ENCODE data around the gene TMPRSS13. TPM values are rescaled to one million over a fixed set of nuclear protein-coding genes. Genes with fewer than 3 reads are reported as not detected.
A peak's percentile ranks its signal among the peaks of the same experiment; 100 is the strongest.

The TMPRSS13 gene
- total RNA-seq, 6 experiments from 2014 or later, result 0.09 to 0.61 (median 0.12) TPM; not detected in 3

DNA sequence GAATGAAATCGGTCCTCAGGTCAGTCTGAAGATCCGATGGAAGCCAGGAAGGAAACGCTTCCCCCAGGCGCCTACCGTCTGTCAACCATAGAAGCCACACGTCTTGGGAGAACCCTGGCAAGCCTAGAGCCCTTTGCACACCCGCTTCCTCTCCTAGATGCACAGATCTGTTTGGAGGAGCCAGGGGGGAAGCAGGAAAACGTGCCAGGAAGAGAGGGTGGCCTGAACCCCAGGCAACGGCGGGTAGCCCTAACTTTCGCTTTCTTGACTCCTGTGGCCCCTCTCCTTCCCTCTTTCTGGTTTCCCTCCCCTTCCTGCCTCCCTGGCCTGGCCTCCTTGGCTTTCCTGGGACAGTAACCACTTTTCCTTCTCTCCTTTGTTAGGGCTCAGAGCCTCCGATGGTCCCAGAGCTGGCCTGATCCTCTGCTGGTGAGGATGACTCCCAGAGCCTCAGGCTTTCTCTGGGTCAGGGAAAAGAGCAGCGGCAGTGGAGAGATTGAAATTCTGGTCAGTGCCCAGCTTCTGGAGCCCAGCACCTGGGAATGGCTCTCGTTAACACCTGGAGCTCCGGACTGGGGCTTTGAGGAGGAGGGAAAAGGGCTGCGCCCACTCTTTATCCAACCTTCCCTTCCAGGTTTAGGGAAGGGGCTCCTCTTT is 54.8 kb downstream of the TMPRSS13 start:
- H3K27me3 ChIP-seq, result peaks cover 0 to 4% of the 10 kb centered on the region in 2 donors
- no peak for DNase-seq
- H3K27ac ChIP-seq, result no peak overlapping the region

DNA sequence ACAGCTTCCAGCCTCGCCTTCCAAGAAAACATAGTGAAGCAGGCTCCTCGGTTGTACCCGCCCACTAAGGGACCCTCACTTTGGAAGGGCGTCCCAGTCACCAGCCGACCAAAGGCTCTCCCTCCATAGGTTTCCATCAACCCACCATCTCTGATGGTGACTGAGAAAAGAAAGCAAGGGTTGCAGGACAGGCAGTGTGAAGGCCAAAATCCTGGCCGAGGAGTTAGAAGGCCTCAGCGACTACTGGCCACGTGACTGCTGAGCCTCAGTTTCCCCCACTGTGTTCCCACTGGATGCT is 55.4 kb downstream of the TMPRSS13 start:
- H3K9me3 ChIP-seq, result no peaks in the 10 kb centered on the region
- H3K4me1 ChIP-seq, result no peaks in the 10 kb centered on the region
- H3K27ac ChIP-seq, result no peak overlapping the region
- WGBS (ENCODE audit: insufficient coverage, low coverage, low lambda C conversion rate, missing lambda C conversion rate), result 45% methylated on average over 6 of the region's 8 CpGs
- no peaks in the 10 kb centered on the region for H3K36me3 ChIP-seq
- intact Hi-C loops (cut with DNase I), result no loop called here
- no peak for TF ChIP-seq POLR2A (IDR thresholded peaks at IDR 0.05)
- TF ChIP-seq, protein P1, sequence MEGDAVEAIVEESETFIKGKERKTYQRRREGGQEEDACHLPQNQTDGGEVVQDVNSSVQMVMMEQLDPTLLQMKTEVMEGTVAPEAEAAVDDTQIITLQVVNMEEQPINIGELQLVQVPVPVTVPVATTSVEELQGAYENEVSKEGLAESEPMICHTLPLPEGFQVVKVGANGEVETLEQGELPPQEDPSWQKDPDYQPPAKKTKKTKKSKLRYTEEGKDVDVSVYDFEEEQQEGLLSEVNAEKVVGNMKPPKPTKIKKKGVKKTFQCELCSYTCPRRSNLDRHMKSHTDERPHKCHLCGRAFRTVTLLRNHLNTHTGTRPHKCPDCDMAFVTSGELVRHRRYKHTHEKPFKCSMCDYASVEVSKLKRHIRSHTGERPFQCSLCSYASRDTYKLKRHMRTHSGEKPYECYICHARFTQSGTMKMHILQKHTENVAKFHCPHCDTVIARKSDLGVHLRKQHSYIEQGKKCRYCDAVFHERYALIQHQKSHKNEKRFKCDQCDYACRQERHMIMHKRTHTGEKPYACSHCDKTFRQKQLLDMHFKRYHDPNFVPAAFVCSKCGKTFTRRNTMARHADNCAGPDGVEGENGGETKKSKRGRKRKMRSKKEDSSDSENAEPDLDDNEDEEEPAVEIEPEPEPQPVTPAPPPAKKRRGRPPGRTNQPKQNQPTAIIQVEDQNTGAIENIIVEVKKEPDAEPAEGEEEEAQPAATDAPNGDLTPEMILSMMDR (IDR thresholded peaks at IDR 0.05), result no peak
- ATAC-seq, result no peak
- peaks cover 0 to 4% of the 10 kb centered on the region in 2 donors for H3K27me3 ChIP-seq
- DNase-seq, result no peak
- no peak overlapping the region for H3K4me3 ChIP-seq

More for the DNA sequence above, 54.8 kb downstream of the TMPRSS13 start:
- Histone ChIP-seq H3K4me3 (no peak overlapping the region), H3K9me3 (no peaks in the 10 kb centered on the region), H3K4me1 (no peaks in the 10 kb centered on the region), H3K36me3 (no peaks in the 10 kb centered on the region)
- 14% methylated on average over 9 of the region's 16 CpGs for WGBS (ENCODE audit: insufficient coverage, low coverage, low lambda C conversion rate, missing lambda C conversion rate)
- peak; percentile 7 to 36 (median 22) for ATAC-seq
- TF ChIP-seq POLR2A (IDR thresholded peaks at IDR 0.05), result no peak
- TF ChIP-seq, protein P1 (IDR thresholded peaks at IDR 0.05), result no peak
- intact Hi-C loops (cut with DNase I), result no loop called here

DNA sequence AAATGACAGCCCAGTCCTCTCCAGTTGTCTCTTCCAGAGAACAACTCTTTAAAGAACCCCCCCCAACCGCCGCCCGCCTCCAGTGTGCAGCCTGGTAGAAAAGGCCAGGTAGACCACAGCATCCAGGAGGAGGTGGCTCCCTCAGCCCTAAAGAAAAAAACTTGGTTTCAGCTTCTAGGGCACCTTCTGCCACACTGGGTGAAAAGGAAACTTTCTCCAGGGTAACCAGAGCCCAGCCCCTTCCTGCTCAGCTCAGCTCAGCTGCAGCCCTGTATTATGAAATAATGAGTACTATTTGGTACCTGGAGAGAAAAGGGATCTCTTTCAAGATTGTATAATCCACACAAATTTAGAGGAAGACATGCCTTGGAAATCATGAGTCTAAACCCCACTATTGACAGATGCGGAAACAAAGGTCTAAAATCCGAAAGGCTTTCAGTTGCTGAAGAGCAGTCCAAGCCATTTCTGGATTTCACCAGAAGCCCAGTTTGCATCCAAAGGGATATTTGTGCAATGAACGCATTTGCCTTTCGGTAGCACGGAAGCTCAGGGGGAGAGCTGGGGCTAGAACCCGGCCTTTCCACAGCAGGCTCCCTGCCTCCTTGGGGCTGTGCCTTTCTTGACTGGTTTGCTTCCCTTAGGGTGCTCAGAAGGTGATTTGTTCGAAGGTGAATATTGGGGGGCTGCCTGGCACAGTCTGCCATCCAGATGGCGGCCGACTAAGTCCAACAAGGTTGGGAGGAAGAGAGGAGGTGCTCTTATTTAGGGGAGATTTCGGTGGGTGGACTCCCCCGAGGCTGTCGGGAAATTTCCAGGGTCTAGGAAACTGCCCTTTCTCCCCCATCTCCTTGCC is 56.0 kb downstream of the TMPRSS13 start:
- Histone ChIP-seq H3K4me3 (no peak overlapping the region), H3K9me3 (no peaks in the 10 kb centered on the region), H3K4me1 (no peaks in the 10 kb centered on the region), H3K36me3 (no peaks in the 10 kb centered on the region), H3K27me3 (peaks cover 0 to 4% of the 10 kb centered on the region in 2 donors), H3K27ac (no peak overlapping the region)
- TF ChIP-seq, protein P1 (IDR thresholded peaks at IDR 0.05), result no peak
- no peak for TF ChIP-seq POLR2A (IDR thresholded peaks at IDR 0.05)
- ATAC-seq (no peak), DNase-seq (no peak)
- 61% methylated on average over 9 of the region's 15 CpGs for WGBS (ENCODE audit: insufficient coverage, low coverage, low lambda C conversion rate, missing lambda C conversion rate)
- intact Hi-C loops (cut with DNase I), result no loop called here

GRCh38 chr11:117872420-117872961 is 56.7 kb downstream of the TMPRSS13 start:
- no peaks in the 10 kb centered on the region for H3K9me3 ChIP-seq
- 20% methylated on average over 3 of the region's 12 CpGs for WGBS (ENCODE audit: insufficient coverage, low coverage, low lambda C conversion rate, missing lambda C conversion rate)
- H3K27me3 ChIP-seq, result peaks cover 0 to 4% of the 10 kb centered on the region in 2 donors
- TF ChIP-seq, protein P1 (IDR thresholded peaks at IDR 0.05), result no peak
- TF ChIP-seq POLR2A (IDR thresholded peaks at IDR 0.05), result no peak
- DNase-seq, result no peak
- H3K27ac ChIP-seq, result peak overlapping the region in 1 of 3 donors; percentile 15
- ATAC-seq, result no peak
- intact Hi-C loops (cut with DNase I), result no loop called here
- H3K36me3 ChIP-seq, result no peaks in the 10 kb centered on the region
- no peak overlapping the region for H3K4me3 ChIP-seq
- no peaks in the 10 kb centered on the region for H3K4me1 ChIP-seq
